SU-DHL-6 (cell line): Measurements from ENCODE around the gene EMC9.

Experiments
- H2AFZ ChIP-seq: fragments of 200-600 bp; sonication (generic); 2 replicates; pipeline ENCODE4 v1.6.1; 2014; ENCODE audit warnings: low read depth, mild to moderate bottlenecking, moderate library complexity, mixed read lengths, antibody characterized with exemption, low read length; ENCODE audit not compliant: severe bottlenecking
- H3F3A ChIP-seq: fragments of 200-600 bp; shearing (Covaris generic); 2 replicates; pipeline ENCODE4 v1.6.0; 2016; ENCODE audit warnings: antibody characterized with exemption, mild to moderate bottlenecking; ENCODE audit not compliant: insufficient read depth
- H3K27ac ChIP-seq: fragments of 200-600 bp; sonication (generic); 2 replicates; pipeline ENCODE4 v1.5.1; 2016; ENCODE audit warnings: low read depth, mild to moderate bottlenecking, low read length, moderate library complexity, mixed read lengths
- H3K27me3 ChIP-seq: fragments of 200-600 bp; sonication (generic), shearing (Covaris generic); 2 replicates; pipeline ENCODE4 v1.6.0; 2014; ENCODE audit warnings: mild to moderate bottlenecking, low read length
- H3K36me3 ChIP-seq: fragments of 200-600 bp; sonication (generic); 2 replicates; pipeline ENCODE4 v1.6.1; 2014; ENCODE audit warnings: mild to moderate bottlenecking, low read length, mixed read lengths
- H3K4me2 ChIP-seq: fragments of 300-600, 200-600 bp; shearing (Covaris generic), sonication (generic); 2 replicates; pipeline ENCODE4 v1.6.0; 2014; ENCODE audit warnings: low read length, low read depth, mild to moderate bottlenecking; ENCODE audit not compliant: poor library complexity, severe bottlenecking
- H3K4me3 ChIP-seq: fragments of 200-600 bp; sonication (generic); 2 replicates; pipeline ENCODE4 v1.5.1; 2014; ENCODE audit warnings: antibody characterized with exemption, low read length, mild to moderate bottlenecking, mixed read lengths; ENCODE audit not compliant: insufficient read depth, poor library complexity, severe bottlenecking
- H3K79me2 ChIP-seq: fragments of 200-600 bp; sonication (generic); 2 replicates; pipeline ENCODE4 v1.6.1; 2014; ENCODE audit warnings: mild to moderate bottlenecking, low read length, moderate library complexity; ENCODE audit not compliant: insufficient read depth
- H3K9ac ChIP-seq: fragments of 200-600 bp; sonication (generic); 2 replicates; pipeline ENCODE4 v1.7.0; 2014; ENCODE audit warnings: mild to moderate bottlenecking, low read length
- H3K9me2 ChIP-seq: fragments of 200-600 bp; sonication (generic); replicated peaks from 2 replicates; pipeline ENCODE4 v1.6.1; 2014; ENCODE audit warnings: low read length; ENCODE audit not compliant: insufficient read depth
- H3K9me3 ChIP-seq: fragments of 200-600 bp; sonication (generic); 2 replicates; pipeline ENCODE4 v1.6.1; 2014; ENCODE audit warnings: low read length, mixed read lengths; ENCODE audit not compliant: insufficient read depth
- H4K20me1 ChIP-seq: fragments of 200-600 bp; sonication (generic); 2 replicates; pipeline ENCODE4 v1.6.1; 2014; ENCODE audit warnings: low read depth, mild to moderate bottlenecking, antibody characterized with exemption, low read length, moderate library complexity, mixed read lengths
- EZH2phosphoT487 ChIP-seq: fragments of 200-600 bp; sonication (generic), shearing (Covaris generic); conservative IDR thresholded peaks from 2 replicates; pipeline ENCODE4 v1.6.1; 2018; ENCODE audit warnings: mild to moderate bottlenecking, antibody characterized with exemption, low read length, moderate library complexity, mixed read lengths
- TF ChIP-seq, protein P1 (sequence below): fragments of 200-600 bp; sonication (generic); IDR thresholded peaks from one replicate; pipeline ENCODE4 v1.5.1; 2017; ENCODE audit warnings: antibody characterized with exemption, mild to moderate bottlenecking, low read length, moderate library complexity; ENCODE audit not compliant: insufficient read depth, poor library complexity, severe bottlenecking

EMC9 gene

DNA sequence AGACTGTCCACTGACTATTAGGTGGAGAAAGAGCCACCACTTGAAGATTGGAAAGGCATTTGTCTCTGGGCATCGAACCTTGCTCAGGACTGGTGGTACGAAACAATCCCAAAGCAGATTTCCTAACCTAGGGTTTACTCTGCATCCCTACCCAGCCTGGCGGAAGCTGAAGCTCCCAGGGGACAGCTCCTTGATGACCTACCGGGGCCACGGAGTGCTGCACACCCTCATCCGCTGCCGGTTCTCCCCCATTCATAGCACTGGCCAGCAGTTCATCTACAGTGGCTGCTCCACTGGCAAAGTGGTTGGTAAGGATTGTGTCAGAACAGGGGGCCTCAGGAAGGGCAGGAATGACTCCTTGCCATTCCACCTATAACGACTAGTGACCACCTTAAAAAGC, 20.2 kb downstream of the EMC9 start:
- no peak for TF ChIP-seq EZH2phosphoT487
- TF ChIP-seq, protein P1, sequence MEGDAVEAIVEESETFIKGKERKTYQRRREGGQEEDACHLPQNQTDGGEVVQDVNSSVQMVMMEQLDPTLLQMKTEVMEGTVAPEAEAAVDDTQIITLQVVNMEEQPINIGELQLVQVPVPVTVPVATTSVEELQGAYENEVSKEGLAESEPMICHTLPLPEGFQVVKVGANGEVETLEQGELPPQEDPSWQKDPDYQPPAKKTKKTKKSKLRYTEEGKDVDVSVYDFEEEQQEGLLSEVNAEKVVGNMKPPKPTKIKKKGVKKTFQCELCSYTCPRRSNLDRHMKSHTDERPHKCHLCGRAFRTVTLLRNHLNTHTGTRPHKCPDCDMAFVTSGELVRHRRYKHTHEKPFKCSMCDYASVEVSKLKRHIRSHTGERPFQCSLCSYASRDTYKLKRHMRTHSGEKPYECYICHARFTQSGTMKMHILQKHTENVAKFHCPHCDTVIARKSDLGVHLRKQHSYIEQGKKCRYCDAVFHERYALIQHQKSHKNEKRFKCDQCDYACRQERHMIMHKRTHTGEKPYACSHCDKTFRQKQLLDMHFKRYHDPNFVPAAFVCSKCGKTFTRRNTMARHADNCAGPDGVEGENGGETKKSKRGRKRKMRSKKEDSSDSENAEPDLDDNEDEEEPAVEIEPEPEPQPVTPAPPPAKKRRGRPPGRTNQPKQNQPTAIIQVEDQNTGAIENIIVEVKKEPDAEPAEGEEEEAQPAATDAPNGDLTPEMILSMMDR = no peak
- no peak overlapping the region for H2AFZ ChIP-seq
- H3K27me3 ChIP-seq = no peaks in the 10 kb centered on the region
- H3K9ac ChIP-seq = no peak overlapping the region
- H3K36me3 ChIP-seq = no peaks in the 10 kb centered on the region
- H3K9me3 ChIP-seq = no peaks in the 10 kb centered on the region
- no peaks in the 10 kb centered on the region for H3F3A ChIP-seq
- H3K79me2 ChIP-seq = peaks cover 6% of the 10 kb centered on the region
- H3K27ac ChIP-seq = no peak overlapping the region
- H3K9me2 ChIP-seq = no peaks in the 10 kb centered on the region
- H4K20me1 ChIP-seq = no peaks in the 10 kb centered on the region
- H3K4me2 ChIP-seq = no peak overlapping the region
- no peak overlapping the region for H3K4me3 ChIP-seq

DNA sequence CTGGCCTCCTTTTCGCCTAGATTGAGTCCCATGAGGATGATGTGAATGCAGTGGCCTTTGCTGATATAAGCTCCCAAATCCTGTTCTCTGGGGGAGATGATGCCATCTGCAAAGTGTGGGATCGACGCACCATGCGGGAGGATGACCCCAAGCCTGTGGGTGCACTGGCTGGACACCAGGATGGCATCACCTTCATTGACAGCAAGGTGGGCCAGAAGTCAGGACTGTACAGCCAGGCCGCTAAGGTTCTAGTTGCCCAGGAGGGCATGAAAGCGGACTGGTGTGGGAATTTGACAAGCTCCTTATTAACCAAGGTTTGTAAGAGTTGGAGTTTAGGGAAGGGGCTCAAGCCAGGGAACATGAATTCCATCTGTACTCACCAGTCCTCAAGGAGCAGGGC, 21.7 kb downstream of the EMC9 start:
- Histone ChIP-seq H4K20me1 (no peaks in the 10 kb centered on the region), H3K27me3 (no peaks in the 10 kb centered on the region), H3K4me3 (no peak overlapping the region), H3K9me2 (no peaks in the 10 kb centered on the region), H3K9me3 (no peaks in the 10 kb centered on the region), H3K27ac (no peak overlapping the region), H3F3A (no peaks in the 10 kb centered on the region), H3K79me2 (peaks cover 16% of the 10 kb centered on the region), H3K4me2 (no peak overlapping the region), H3K9ac (no peak overlapping the region), H3K36me3 (no peaks in the 10 kb centered on the region), H2AFZ (no peak overlapping the region)
- TF ChIP-seq, protein P1 = no peak
- TF ChIP-seq EZH2phosphoT487 = no peak

DNA sequence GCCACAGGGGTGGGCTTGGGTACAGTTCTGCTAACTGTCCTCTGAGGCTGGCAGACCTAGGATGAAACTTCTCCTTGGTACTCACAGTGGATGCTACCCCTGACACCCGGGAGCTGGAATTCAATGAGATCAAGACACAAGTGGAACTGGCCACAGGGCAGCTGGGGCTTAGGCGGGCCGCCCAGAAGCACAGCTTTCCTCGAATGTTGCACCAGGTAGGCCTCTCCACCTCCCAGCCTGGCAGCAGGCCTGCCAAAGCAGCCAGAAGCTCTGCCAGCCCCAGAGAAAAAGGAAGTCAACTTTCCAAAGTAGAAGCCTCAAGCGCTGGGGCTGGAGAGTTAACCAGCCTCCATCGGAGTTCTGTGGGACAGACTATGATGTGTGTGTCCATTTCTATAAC, 24.2 kb downstream of the EMC9 start:
- H3K9ac ChIP-seq = no peak overlapping the region
- H3K27me3 ChIP-seq = no peaks in the 10 kb centered on the region
- no peaks in the 10 kb centered on the region for H3K36me3 ChIP-seq
- no peak overlapping the region for H2AFZ ChIP-seq
- H3K27ac ChIP-seq = no peak overlapping the region
- H4K20me1 ChIP-seq = no peaks in the 10 kb centered on the region
- H3K79me2 ChIP-seq = peaks cover 16% of the 10 kb centered on the region
- no peaks in the 10 kb centered on the region for H3K9me2 ChIP-seq
- no peaks in the 10 kb centered on the region for H3F3A ChIP-seq
- TF ChIP-seq, protein P1 = no peak
- TF ChIP-seq EZH2phosphoT487 = no peak
- no peak overlapping the region for H3K4me3 ChIP-seq
- no peak overlapping the region for H3K4me2 ChIP-seq
- H3K9me3 ChIP-seq = no peaks in the 10 kb centered on the region
